ENCODE measurements around the gene IL4R. TPM values are rescaled to one million over a fixed set of nuclear protein-coding genes. Genes with fewer than 3 reads are reported as not detected.

Gene IL4R
- total and polyA plus RNA-seq, 10 of the 15 experiments (the other 5 are each of a cell fraction or from before 2014, with no cell fraction given) = 2.6 to 70.4 (median 36.6) TPM

DNA sequence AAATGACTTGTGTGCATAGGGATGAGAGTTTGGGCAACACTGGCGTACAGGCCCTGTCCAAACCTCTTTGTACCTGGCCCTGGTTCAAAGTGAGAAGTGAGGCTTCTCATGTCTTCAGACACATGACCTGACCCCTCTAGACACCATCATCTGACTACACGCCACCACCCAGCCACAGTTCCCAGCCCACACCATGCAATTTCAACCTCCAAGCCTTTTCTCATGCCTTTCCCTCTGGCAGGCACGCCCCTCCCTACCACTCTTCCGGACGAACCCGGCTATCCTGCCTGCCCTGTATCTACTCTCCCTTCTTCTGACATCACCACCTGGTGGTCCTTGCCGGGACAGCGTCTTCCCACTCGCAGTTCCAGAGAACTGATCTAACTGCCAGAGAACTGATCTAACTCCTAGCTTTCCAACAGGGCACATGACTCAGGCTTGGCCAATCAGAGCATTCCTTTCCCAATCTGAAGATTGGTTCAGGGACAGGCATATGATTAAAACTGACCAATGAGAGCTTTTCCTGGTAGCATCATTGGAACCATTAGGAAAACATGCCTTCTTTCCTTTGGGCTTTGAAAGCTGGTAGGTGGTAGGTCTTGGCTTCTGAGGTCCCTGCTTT is 61.1 kb downstream of the IL4R start (continued):
- TF ChIP-seq ZNF274 (IDR thresholded peaks at IDR 0.05; ENCODE audit: insufficient read depth, insufficient read length) (no peak), ATF2 (IDR thresholded peaks at IDR 0.05; ENCODE audit: low read length) (no peak), KLF5 (IDR thresholded peaks at IDR 0.05; ENCODE audit: partially characterized antibody) (peak; percentile 55), BCLAF1 (IDR thresholded peaks at IDR 0.05) (no peak), SMC3 (IDR thresholded peaks at IDR 0.05; ENCODE audit: borderline replicate concordance, low read length) (no peak; the same call in 1 of the 2 replicates), POU2F2 (IDR thresholded peaks at IDR 0.05; ENCODE audit: borderline replicate concordance, low read depth, low read length) (peak; percentile 59; the same call in 2 of the 3 replicates), TCF7 (IDR thresholded peaks at IDR 0.05; ENCODE audit: borderline replicate concordance) (no peak), BRCA1 (IDR thresholded peaks at IDR 0.05; ENCODE audit: low read depth, low read length) (no peak), TAF1 (IDR thresholded peaks at IDR 0.05; ENCODE audit: borderline replicate concordance, low read depth, low read length) (peak; percentile 78), CHD1 (IDR thresholded peaks at IDR 0.05; ENCODE audit: low read depth, low read length) (no peak), RCOR1 (conservative IDR thresholded peaks at IDR 0.05; ENCODE audit: low read depth, low read length) (no peak; the same call in 1 of the 2 replicates), CHD4 (IDR thresholded peaks at IDR 0.05) (no peak), EP300 (IDR thresholded peaks at IDR 0.05; ENCODE audit: borderline replicate concordance in 1 of 2, control insufficient read depth in 1 of 2, low read depth in 2 of 2, low read length in 2 of 2) (no peak), MAX (IDR thresholded peaks at IDR 0.05; ENCODE audit: low read depth, low read length) (peak; percentile 13; the same call in 1 of the 2 replicates), TARDBP (IDR thresholded peaks at IDR 0.05; ENCODE audit: borderline replicate concordance) (no peak), CBX3 (IDR thresholded peaks at IDR 0.05; ENCODE audit: borderline replicate concordance, low read depth) (no peak), ASH2L (IDR thresholded peaks at IDR 0.05; ENCODE audit: borderline replicate concordance, low read depth) (no peak), PKNOX1 (IDR thresholded peaks at IDR 0.05) (peak; percentile 65), TBL1XR1 (IDR thresholded peaks at IDR 0.05; ENCODE audit: low read depth, low read length) (no peak), SP1 (IDR thresholded peaks at IDR 0.05; ENCODE audit: low read depth, low read length) (peak; percentile 45)
- TF ChIP-seq, protein P1, sequence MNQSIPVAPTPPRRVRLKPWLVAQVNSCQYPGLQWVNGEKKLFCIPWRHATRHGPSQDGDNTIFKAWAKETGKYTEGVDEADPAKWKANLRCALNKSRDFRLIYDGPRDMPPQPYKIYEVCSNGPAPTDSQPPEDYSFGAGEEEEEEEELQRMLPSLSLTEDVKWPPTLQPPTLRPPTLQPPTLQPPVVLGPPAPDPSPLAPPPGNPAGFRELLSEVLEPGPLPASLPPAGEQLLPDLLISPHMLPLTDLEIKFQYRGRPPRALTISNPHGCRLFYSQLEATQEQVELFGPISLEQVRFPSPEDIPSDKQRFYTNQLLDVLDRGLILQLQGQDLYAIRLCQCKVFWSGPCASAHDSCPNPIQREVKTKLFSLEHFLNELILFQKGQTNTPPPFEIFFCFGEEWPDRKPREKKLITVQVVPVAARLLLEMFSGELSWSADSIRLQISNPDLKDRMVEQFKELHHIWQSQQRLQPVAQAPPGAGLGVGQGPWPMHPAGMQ (IDR thresholded peaks at IDR 0.05; ENCODE audit: borderline replicate concordance) = no peak
